ENCODE results near the gene KRT72.

The KRT72 gene

DNA sequence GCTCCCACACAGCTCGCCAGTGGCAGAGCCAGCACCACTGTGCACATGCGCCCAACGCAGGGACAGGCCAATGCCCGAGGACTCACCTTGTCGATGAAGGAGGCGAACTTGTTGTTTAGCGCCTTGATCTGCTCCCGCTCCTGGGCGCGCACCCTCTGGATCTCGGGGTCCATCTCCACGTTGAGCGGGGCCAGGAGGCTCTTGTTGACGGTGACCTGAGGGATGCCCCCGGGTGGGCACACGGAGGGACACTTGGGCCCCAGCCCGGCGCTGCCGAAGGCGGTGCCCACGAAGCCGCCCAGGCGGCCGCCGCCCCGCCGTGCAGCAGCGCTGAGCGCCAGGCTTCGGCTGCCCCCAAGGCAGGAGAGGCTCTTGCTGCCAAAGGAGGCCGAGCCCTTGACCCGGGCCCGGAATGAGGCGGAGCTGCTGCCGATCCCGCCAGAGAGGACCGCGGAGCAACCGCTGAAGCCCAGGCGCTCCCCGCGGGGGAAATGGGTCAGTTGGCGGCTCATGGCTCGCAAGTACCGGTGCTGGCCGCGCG is at the start of gene KRT72:
Gene KRT72, minus strand, starts transcription at position 523 of the 541 bp plus-strand sequence. Its CDS starts 11 bp downstream, at position 512.
- no peak for DNase-seq (ENCODE audit: low spot score)

DNA sequence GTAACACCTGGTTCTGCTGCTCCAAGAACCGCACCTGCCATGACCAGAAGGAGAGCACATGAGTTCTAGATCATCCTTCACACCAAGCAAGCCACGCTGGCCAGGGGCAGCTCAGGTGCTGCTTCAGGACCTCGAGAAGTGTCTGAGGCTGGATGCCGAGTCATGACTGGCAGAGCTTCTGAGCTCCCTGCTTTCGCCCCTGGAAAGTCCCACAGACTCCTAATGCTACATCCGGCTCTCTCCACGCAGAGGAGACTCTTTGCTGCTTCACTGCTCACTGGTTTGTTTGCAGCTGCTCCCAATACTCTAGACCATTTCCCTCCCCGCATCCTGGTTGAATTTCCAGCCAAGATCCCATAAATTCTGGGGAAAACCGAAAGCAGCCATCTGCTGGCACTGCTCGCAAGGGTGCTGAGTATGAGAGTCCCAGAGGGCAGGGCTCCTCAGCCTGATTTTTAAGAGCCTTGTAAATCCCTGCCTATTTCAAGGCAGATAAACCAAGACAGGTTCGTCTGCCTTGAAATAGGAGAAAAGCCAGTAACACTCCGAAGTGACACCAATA is 49.3 kb upstream of the KRT72 start:
- no peak for DNase-seq (ENCODE audit: low spot score)

DNA sequence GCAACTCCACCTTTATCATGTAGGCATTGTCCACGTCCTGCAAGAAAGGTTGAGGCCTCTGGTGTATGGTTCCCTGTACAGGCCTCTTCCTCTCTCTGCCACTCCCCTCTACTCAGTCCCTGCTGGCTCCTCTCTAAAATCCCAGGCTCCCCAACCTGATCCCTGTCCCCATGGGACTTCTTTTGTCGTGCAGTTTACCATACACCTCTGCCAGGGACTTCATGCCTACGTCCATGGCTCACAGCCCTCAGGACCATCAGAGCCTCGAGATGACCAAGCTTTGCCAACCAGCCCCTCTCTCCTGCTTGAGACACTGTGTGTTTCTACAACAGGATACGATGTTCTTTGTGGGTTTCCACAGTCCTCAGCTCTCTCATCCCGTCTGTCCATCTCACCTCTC is 47.8 kb upstream of the KRT72 start:
- no peak for DNase-seq (ENCODE audit: low spot score)

DNA sequence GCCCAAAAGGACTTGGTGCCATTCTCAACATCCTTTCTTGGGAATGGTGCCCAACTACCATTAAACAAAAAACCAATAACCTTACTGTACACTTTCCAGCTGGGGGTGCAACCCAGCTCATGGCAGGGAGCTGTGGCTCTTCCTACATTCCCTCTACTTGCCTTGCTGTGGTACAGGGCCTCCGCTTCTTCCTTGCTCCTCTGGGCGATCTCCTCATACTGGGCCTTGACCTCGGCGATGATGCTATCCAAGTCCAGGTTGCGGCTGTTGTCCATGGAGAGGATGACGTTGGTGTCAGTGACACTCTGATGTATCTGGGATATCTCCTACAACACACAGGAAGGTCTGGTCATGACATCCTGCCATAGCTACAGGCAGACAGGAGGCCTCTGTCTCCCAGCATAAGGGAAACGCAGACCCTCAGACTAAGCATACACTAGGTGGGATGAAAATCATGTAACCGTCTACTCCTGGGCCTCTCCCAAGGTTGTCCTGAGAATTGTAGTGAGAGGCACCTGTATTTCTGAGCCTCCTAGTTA is 46.8 kb upstream of the KRT72 start:
- DNase-seq (ENCODE audit: low spot score), result no peak

DNA sequence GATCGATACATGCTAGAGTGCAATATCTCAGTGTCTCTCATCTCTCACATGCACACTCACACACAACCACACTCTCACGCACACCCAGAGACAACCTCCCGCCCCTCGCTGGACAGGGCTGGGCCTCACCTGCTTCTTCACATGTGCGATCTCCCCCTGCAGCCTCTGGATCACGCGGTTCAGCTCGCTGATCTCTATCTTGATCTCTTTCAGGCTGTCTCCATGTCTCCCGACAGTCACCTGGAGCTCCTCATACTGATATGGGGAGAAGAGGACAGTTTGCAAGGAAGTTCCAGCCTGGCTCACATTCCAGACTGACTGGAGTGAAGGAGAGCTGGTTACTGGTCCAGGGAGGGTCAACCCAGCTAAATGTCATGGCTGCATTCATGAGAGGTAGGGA is 46.3 kb upstream of the KRT72 start:
- no peak for DNase-seq (ENCODE audit: low spot score)

DNA sequence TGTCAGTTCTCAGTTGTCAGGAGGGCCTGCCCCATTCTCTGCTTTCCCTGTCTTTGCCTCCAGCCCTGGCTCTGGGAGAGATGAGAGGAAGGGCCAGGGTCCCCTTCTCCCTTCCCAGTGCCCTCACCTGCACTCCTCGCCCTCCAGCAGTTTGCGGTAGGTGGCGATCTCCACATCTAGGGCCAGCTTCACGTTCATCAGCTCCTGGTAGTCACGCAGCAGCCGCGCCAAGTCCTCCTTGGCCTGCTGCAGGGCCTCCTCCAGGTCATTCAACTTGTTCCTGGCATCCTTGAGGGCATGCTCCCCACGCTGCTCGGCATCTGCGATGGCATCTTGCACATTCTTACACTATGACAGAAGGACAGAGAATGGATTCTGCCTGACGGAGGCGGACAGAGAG is 45.4 kb upstream of the KRT72 start:
- no peak for DNase-seq (ENCODE audit: low spot score)

DNA sequence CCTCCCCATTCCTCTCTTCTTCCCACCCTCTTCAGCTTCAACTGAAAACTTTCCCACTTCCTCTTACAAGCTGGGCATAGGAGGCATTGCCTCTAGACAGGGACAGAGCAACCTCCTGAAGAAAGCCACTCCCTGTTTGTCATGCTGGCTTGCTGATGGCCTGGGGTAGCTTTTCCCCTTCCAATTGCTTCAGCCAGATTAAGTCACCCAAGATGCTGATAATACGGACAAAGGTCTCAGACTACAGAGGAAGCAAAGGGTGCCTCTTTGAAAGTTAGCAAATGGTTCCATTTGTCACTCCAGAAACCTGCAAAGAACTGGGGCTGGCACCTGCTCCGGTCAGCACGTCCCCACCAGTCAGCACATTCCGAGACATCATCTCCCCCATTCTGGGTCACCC is 44.7 kb upstream of the KRT72 start:
- DNase-seq (ENCODE audit: low spot score), result no peak

DNA sequence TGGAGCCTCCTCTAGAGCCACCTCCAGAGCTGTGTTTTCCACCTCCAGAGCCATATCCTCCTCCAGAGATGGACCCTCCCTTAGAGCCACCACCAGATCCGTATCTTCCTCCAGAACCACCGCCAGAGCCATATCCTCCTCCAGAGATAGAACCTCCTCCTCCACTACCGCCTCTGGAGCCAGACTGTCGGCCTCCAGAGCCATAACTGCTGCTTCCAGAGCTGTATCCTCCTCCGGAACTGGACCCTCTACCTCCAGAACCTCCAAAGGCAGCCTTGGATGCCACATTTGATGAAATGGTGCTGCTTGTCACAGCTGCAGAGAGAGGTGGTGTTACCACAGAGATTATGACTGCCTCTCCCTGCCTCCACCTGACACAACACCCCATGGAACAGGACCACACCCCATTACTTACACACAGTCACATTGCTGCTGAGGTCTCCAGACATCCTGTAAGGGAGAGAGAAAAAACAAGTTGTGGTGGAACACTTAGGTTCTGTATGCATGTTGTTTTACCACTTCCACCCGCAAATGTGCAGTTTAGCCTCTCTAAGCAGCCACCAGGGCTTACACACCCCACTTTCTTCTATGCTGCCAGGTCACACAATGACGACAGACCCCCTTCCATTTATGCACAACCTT is 44.0 kb upstream of the KRT72 start:
- DNase-seq (ENCODE audit: low spot score), result no peak

DNA sequence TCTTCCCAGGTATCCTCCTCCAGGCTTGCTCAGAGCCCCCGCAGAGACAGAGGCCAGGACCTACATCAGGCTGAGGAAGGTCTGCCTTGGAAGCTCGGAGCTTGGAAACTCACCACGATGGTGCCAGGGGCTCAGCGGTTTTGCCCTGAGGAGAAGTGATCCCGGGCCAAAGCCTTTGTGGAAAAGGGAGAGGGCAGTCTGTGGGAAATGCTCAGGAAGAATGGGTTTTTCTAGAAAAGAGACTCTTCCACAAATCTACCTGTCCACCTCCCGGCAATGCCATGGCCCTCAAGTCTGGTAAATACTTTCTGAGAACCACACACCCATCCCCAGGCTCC is 42.8 kb upstream of the KRT72 start:
- no peak for DNase-seq (ENCODE audit: low spot score)

DNA sequence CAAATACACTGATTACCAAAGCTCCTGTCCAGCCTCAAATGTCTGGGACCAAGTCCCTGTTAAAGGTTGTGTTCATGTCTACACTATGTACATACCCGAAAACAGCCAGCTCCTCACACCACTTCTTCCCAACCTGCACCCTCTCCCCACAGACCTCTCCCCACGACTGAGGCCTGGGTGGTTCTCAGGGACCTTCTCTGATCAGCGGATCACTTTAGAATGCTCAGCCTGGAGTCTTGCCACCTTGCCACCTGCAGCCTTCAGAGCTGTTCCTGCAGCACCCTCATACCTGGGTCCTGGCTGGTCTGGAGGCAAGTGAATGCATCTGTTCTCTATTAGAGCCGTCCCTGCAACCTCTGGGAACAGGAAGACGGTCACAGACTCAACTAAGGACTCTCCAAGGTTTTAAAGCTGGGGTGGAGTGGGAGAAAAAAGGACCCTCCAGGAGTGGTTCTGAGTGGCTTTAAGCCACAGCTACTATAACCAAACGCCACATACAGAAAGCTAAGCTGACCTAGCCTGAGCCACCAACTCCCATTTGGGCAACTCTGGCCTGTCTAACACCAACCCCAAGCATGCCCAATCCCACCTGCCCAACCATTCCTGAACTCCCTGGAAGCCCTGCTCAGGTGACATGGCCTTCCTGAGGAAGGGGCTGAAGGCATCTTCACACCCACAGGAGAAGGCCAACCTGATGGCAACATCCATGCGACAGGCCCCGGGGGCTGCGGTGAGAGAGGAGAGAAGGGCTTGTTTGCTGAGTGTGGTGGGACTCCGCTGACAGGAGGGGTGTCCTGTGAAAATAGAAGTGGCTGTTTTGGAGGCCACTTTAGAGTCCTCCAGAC is 42.2 kb upstream of the KRT72 start:
- DNase-seq (ENCODE audit: low spot score), result no peak

DNA sequence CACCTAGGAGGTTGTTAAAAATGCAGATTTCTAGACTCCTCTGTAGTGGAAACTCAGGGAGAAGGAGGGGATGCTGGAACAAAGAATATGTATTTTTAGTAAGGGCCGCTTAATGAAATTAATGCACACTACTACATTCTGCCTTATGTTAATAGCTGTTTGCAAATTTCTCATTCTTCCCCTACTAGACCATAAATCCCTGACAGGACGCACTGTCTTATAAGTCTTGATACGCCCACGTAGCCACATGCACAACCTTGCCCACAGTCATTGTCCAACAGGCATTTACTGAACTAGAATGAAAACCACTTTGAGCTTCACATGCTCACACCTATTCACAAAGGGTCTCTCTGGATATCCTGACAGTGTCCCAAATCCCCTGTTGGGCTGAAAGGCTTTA is 40.2 kb upstream of the KRT72 start:
- no peak for DNase-seq (ENCODE audit: low spot score)

DNA sequence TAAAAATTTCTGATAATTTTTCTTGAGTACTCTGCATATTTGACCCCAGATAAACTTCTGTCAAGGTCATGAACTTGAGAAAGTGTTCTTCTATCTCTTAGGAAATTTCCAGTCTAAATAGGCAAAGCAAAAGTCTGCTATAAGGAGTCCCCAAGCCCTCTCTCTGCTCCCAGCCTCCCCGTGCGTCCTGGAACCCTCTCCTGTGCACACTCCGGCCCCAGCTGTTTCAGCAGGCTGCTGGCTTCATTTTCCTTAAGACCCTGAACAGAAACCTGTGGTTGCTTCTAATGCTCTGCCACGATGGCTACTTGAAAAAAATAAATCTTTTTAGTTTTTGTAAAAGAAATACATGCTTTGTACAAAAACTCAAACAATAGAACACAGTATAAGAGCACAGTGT is 36.0 kb upstream of the KRT72 start:
- no peak for DNase-seq (ENCODE audit: low spot score)

DNA sequence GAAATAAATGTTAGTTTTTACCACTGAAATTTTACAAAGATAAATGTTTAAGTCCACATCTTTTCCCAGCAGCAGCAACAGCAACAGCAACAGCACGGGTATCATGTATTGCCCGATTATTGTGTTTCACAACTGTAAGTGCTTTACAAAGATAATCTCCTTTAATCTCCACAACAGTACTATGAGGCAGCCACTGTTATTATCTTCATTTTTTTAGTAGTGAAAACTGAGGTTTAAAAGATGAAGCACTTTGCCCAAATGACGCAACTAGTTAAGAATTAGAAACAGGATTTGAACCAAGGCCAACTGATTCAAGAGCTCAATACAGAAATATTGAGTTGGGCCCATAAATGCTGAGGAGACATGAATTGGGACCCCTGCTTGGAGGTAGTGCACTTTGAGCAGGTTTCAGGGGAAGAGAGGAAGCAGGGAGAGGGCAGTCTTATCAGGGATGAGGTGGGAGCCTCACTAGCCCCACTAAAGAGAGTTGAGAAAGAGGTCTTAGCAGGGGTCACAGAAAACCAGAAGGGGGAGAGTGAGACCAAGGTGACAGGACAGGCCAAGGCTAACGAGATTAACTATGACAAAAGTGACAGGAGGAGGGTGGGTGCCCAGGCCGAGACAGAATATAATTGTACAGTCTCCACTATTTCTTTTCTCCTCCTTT is 35.5 kb upstream of the KRT72 start:
- DNase-seq (ENCODE audit: low spot score), result no peak

DNA sequence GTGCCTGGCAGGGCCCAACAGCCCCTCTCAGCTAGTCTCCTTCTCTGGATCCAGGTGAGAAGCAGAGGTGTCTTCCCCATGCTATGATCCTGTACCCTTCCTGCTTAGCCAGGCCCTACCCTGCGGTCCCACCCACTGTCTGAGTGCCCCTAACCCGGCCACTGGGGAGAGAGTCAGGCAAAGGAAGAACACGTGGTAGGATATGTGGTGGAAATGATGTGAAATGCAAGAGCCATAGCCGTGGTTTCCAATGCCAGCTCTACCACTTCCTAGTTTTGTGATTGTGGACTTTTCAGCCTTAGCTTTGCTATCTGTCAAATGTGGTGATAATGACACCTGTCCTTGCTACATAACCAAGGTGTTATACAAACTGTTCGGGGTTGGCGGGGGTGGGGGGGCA is 34.9 kb upstream of the KRT72 start:
- DNase-seq (ENCODE audit: low spot score), result no peak

DNA sequence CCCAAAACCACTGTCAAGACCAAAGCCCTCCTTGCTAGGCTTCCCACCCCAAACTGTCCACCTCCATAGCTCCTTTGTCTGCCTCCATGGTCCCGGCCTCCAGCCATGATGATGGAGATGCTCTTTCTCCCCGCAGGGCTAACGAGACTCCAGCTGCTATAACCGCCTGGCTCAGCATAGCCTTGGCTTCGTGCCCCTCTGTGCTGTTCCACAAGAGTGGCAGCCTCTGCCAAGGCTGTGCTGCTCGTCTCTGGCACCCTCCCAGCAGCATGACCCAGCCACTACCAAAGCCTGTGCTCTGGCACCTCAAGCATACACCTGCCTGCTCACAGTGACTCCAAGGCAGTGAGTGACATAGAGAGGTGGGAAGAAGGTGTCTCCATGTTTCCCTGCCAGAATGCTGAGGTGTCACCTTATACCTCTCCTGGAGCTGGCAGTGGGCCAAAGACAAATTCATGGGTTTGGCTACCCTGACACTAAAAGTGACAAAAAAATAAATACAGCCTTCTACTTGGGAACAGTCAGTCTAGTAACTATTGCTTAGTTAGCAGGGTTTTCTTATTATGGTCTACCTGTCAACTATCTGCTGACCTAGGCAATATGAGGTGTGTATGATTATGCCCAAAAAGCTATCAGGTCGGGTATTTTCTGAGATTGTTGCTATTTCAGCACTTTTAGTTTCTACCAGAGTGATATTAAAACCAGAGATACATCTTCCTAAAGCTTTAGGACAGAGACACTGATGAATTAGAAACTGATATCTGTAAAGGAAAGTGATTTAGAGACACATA is 33.2 kb upstream of the KRT72 start:
- no peak for DNase-seq (ENCODE audit: low spot score)

DNA sequence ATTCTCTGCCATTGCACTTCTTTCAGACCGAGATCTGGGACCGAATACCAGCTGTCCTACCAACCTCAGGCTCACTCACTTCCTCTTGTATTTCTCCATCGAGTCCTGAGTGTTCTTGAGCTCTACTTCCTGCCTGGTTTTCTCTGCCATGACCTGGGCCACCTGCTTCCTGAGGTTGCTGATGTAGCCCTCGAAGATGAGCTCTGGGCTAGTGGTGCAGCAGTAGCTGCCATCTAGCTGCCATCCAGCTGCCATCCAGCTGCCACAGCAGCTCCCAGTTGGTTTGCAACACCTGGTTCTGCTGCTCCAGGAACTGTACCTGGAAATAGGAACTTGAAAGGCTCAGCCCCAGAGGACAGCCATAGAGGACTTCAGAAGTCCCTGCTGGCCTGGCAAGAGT is 32.1 kb upstream of the KRT72 start:
- no peak for DNase-seq (ENCODE audit: low spot score)

DNA sequence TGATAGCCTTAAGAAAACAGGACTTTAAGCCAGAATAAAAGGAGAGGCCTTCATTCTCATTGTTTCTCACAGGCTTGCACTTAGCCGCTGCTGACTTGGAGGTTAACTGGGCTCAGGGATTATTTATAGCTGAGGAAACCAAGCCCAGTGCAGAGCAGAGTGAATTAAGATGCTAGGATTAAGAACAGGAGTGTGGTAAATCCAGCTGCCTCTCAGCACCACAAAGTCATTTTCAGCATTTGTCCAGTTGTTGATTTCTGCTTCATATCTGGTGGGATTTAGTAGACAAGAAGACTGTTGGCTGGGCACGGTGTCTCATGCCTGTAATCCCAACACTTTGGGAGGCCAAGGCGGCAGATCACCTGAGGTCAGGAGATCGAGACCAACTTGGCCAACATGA is 31.4 kb upstream of the KRT72 start:
- DNase-seq (ENCODE audit: low spot score), result no peak

DNA sequence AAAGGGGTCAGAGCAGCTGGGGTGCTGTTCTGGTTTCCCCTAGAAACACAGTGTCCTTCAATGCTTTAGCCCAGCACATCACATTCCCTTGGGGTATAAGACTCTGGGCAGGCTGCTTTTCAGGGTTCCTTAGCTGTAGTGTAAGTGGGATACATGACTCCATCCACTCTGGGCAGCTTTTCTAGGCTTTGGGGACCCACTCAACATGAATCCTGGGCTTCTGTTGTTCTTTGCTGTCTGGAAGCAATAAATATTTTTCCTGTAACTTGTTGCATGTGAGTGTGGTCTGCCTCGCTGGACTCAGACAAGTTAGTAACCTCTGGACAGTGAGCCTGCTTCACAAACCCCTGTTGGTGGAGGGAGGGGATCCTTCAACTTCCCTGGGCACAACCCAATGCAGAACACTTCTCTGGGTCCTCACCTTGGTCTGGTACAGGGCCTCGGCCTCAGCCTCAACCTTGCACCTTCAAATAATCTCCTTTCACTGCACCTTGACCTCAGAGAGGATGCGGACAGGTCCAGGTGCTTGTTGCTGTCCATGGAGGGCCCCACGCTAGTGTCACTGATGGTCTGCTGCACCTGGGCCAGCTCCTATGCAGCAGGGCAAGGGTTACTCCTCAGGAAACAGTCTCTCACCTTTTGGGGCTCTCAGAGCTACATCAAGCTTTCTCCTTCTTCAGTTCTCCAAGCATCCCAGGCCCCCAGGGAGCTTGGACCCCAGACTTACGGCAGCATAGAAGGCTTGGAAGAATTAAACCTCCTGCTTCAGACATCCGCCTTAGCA is 30.6 kb upstream of the KRT72 start:
- no peak for DNase-seq (ENCODE audit: low spot score)

DNA sequence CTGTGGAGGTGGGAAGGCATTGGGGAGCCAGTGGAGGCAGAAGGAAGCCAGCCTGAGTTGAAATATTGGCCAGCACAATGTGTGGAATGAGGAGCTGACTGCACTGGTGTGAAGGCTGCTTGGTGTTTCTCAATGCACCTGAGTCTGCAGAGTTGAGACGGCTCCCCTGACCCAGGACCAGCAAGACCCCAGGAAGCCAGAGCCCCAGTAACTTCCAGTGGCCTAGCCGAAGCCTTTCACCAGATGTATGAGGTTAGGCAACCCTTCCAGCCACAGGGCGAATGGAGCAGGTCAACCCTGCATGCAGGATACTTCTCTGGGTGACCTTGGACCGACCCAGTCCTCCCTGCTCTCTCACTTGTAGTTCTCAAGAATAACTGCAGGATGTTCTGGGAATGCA is 30.0 kb upstream of the KRT72 start:
- no peak for DNase-seq (ENCODE audit: low spot score)

DNA sequence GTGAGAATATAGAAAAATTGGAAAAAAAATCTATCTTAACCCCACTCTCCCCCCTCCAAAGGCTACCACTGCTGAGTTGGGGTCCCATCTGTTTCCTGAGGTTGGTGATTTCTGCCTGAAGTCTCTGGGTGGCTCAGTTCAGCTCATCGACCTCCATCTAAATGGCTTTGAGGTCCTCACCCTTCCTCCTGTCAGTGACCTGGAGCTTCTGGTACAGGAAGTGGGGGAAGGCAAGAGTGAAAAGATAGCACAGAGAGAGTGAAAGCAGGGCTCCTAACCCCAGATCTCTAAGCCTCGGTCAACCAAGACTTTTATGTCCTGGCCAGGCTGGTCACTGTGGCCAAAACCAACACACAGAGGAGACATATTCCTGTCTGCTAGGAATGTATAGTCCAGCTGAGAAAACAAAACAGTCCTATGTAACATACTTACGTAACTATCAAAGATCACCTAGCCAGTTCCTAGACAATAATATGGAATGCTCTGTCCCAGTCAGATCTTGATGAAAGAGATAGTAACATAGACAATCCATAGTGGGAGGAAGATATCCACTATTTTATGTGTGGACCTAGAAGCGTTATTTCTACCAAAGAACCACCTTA is 29.4 kb upstream of the KRT72 start:
- no peak for DNase-seq (ENCODE audit: low spot score)
